CD4-positive, alpha-beta memory T cell (primary cell): ENCODE measurements around the gene DDX23. TPM values are rescaled to one million over a fixed set of nuclear protein-coding genes. Genes with fewer than 3 reads are reported as not detected.

Source experiments
- CTCF ChIA-PET: fragments of 350-600 bp; sonication (Branson Sonifier 250); formaldehyde crosslinking; loops from one replicate; lab custom pipeline; 2021; ENCODE audit warnings: inconsistent platforms; ENCODE audit not compliant: partially characterized antibody; lab: Charles Lee
- POLR2A ChIA-PET: fragments of 350-600 bp; sonication (Branson Sonifier 250); formaldehyde crosslinking; loops from one replicate; lab custom pipeline; 2021; ENCODE audit not compliant: partially characterized antibody; lab: Charles Lee
- DNase-seq, 5 donors: peaks; one replicate each; pipeline versions ENCODE4 v3.0.0 to v3.0.0-alpha.2; 2020 to 2022; ENCODE audit warnings: mixed read lengths in 1 of 5
- H3K27ac ChIP-seq: one replicate; pipeline ENCODE4 v1.7.0; 2013; ENCODE audit warnings: low read depth, low read length
- H3K27me3 ChIP-seq: 2 replicates; pipeline ENCODE4 v1.7.0; 2013; ENCODE audit warnings: mild to moderate bottlenecking, low read length, moderate library complexity; ENCODE audit not compliant: insufficient read depth
- H3K36me3 ChIP-seq: 2 replicates; pipeline ENCODE4 v1.7.0; 2013; ENCODE audit warnings: mild to moderate bottlenecking, low read length, moderate library complexity; ENCODE audit not compliant: insufficient read depth
- H3K4me1 ChIP-seq: 2 replicates; pipeline ENCODE4 v1.7.0; 2013; ENCODE audit warnings: mild to moderate bottlenecking, low read length, moderate library complexity; ENCODE audit not compliant: insufficient read depth
- H3K4me3 ChIP-seq, 2 donors: one replicate each; pipeline ENCODE4 v1.7.0; 2013; ENCODE audit warnings: low read length in 2 of 2, mild to moderate bottlenecking in 1 of 2
- H3K9me3 ChIP-seq, 2 donors: one replicate each; pipeline ENCODE4 v1.7.0; 2013; ENCODE audit warnings: low read length in 2 of 2, control low read depth in 1 of 2; ENCODE audit not compliant: control insufficient read depth in 1 of 2
- H3K27ac Mint-ChIP-seq, 7 donors: one replicate each; pipeline ENCODE4 v1.8.0; 2020 to 2021; ENCODE audit warnings: mixed read lengths in 7 of 7, mild to moderate bottlenecking in 6 of 7, inconsistent platforms in 3 of 7, moderate library complexity in 3 of 7
- H3K27me3 Mint-ChIP-seq, 2 donors: one replicate each; pipeline ENCODE4 v1.8.0; 2020 to 2021; ENCODE audit warnings: mixed read lengths in 2 of 2
- H3K36me3 Mint-ChIP-seq, 2 donors: one replicate each; pipeline ENCODE4 v1.8.0; 2020 to 2021; ENCODE audit warnings: mixed read lengths in 2 of 2, inconsistent platforms in 1 of 2, mild to moderate bottlenecking in 1 of 2
- H3K4me1 Mint-ChIP-seq, 4 donors: one replicate each; pipeline ENCODE4 v1.8.0; 2020 to 2021; ENCODE audit warnings: mixed read lengths in 4 of 4, mild to moderate bottlenecking in 1 of 4
- H3K4me3 Mint-ChIP-seq, 8 donors: one replicate each; pipeline ENCODE4 v1.8.0; 2020 to 2021; ENCODE audit warnings: mixed read lengths in 8 of 8, mild to moderate bottlenecking in 7 of 8, moderate library complexity in 6 of 8, inconsistent platforms in 3 of 8
- H3K9me3 Mint-ChIP-seq, 8 donors: one replicate each; pipeline ENCODE4 v1.8.0; 2020 to 2021; ENCODE audit warnings: mixed read lengths in 8 of 8, mild to moderate bottlenecking in 5 of 8, inconsistent platforms in 3 of 8, moderate library complexity in 1 of 8
- intact Hi-C: fragments of 100-400 bp; cut with micrococcal nuclease; formaldehyde crosslinking; loops from one replicate; pipeline ENCODE4 v1.15.1; 2023
- polyA plus RNA-seq, 2 donors: library from polyadenylated mRNA; unstranded; fragments of 300-500 nt; fragmentation: Illumina TruSeq; gene quantifications; one replicate each; pipeline ENCODE4 v1.2.3, GENCODE V29; 2021
- total RNA-seq, 2 experiments: library from RNA; stranded (reverse); gene quantifications; one replicate each; pipeline ENCODE4 v1.2.3, GENCODE V29; 2021

Gene DDX23
- 100 to 1,000 TPM; 154 to 158 TPM for total RNA-seq
- polyA plus RNA-seq = 10 to 100 TPM; 14.3 to 57.2 TPM

DNA sequence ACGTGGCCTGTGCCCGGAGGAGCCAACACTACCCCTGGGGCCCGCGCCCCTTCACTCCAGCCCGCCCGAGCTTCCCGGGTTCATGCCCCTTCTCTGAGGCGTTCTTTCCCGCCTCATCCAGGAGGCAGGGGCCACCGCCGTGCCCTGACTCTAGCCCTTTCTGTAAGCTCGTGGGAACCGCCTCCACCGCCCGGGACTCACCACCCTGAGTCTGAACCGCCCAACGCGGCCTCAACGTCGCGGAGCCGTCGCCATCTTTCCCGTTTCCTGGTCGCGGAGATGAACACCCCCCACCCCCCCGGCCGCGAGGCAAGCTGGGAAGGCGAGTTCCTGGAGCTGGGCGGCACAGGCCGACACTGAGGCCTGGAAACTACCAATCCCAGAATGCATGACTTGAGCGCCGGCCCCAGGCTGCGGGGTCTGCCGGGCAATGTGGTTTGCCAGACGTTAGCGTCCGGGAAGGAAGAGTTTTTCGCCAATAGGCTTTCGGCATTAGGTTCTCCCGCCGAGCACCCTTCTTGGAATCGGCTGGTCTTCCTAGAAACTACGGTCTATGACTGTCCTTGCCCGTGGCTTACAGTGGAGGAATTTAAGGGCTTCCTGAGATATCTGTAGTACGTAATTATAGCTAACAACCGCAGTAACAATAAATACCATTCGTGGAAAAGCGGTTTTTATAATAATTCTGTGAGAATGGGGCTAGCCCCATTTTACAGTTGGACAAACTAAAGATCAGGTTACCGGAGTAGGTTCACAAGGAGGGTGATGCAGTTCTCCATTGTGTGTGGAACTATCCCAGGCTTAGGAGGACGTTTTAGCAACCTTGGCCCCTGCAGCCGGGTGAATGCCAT, at the start of gene DDX23:
TSS of gene DDX23 (minus strand) at position 281 of the 851 bp plus-strand sequence. CDS start 6,381 bp downstream, outside the sequence.
- peaks cover 28 to 49% (median 40%) of the 10 kb centered on the region in 4 donors for H3K4me1 Mint-ChIP-seq
- Histone ChIP-seq H3K36me3 (peaks cover 12% of the 10 kb centered on the region), H3K27me3 (no peaks in the 10 kb centered on the region), H3K4me3 (peak within 1 kb of the TSS; percentile 39 to 95), H3K4me1 (peaks cover 32% of the 10 kb centered on the region), H3K9me3 (no peaks in the 10 kb centered on the region), H3K27ac (peak within 1 kb of the TSS; percentile 91)
- peak within 1 kb of the TSS; percentile 92 to 99 (median 99) for H3K27ac Mint-ChIP-seq
- peak; percentile 89 to 96 (median 92) for DNase-seq
- H3K36me3 Mint-ChIP-seq = peaks cover 9 to 30% of the 10 kb centered on the region in 2 donors
- H3K27me3 Mint-ChIP-seq = no peaks in the 10 kb centered on the region
- ChIA-PET POLR2A (interaction anchor here (0.6 to 7.7 kb wide), 38 partner anchors 8 to 1235 kb away, joined by 3 to 82 read pairs (median 6); partner anchors contain the start of genes ARF3, CACNB3, FKBP11 and KANSL2), CTCF (interaction anchor here (0.7 to 13.4 kb wide), 35 partner anchors 9 to 236 kb away, joined by 3 to 247 read pairs (median 10); partner anchors contain the start of genes ARF3, CACNB3, FKBP11 and RND1)
- H3K9me3 Mint-ChIP-seq = no peaks in the 10 kb centered on the region
- H3K4me3 Mint-ChIP-seq = peak within 1 kb of the TSS; percentile 91 to 100 (median 98)
- intact Hi-C loops = loop anchor here (1.0 kb wide), 2 partner anchors 33 to 166 kb away; partner anchors contain the start of gene PRKAG1

DNA sequence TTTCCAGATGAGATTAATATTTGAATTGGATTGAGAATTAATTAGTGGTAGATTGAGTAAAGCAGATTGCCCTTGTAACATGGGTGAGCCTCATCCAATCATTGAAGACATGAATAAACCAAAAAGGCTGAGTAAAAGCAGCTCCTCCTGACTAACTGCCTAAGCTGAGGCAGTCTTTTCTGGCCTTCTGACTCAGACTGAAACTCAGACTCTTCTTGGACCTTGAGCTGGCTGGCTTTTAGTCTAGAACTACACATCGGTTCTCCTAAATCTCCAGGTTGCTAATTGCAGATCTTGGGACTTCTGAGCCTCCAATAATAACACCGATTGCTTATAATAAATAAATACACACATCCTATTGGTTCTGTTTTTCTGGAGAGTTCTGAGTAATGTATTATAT, 49.3 kb upstream of the DDX23 start:
- no peaks in the 10 kb centered on the region for H3K36me3 ChIP-seq
- H3K9me3 ChIP-seq = no peaks in the 10 kb centered on the region
- intact Hi-C loops = loop anchor here (5.0 kb wide), 1 partner anchor 76 kb away; the partner anchor contains the start of gene WNT1
- ChIA-PET CTCF (interaction anchor here (0.9 to 9.9 kb wide), 9 partner anchors 11 to 95 kb away, joined by 3 to 153 read pairs (median 4); partner anchors contain the start of genes DDX23 and FKBP11), POLR2A (interaction anchor here (0.6 kb wide), 1 partner anchor 43 kb away, joined by 3 read pairs; no protein-coding TSS in a partner anchor)
- no peaks in the 10 kb centered on the region for H3K27me3 Mint-ChIP-seq
- H3K27ac ChIP-seq = no peak overlapping the region
- no peaks in the 10 kb centered on the region for H3K9me3 Mint-ChIP-seq
- peaks cover 2 to 13% (median 7%) of the 10 kb centered on the region in 4 donors for H3K4me1 Mint-ChIP-seq
- peaks cover 6% of the 10 kb centered on the region for H3K4me1 ChIP-seq
- no peak overlapping the region for H3K27ac Mint-ChIP-seq
- no peak overlapping the region for H3K4me3 Mint-ChIP-seq
- H3K4me3 ChIP-seq = no peak overlapping the region
- no peaks in the 10 kb centered on the region for H3K27me3 ChIP-seq
- no peaks in the 10 kb centered on the region for H3K36me3 Mint-ChIP-seq
- no peak for DNase-seq

DNA sequence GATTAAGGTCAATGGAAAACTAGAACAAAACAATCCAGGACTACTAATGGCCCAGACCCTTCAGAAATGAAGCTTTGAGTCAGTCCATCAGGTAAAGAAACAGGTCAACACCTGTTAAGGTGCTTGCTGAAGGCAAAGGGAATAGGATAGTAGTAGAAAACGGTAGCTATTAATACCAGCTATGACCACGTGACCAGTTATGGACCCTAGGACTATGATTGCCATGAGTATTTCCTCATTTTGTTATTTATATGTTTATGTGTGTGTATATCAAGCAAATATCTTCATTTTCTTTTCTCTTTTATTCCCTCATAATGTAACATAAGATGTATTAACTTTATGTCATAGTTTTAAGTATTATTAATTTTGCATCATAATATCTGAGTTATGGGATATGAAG, 47.7 kb upstream of the DDX23 start:
- Mint-ChIP-seq H3K36me3 (no peaks in the 10 kb centered on the region), H3K4me1 (peaks cover 2 to 10% (median 7%) of the 10 kb centered on the region in 4 donors), H3K4me3 (no peak overlapping the region), H3K9me3 (no peaks in the 10 kb centered on the region), H3K27ac (no peak overlapping the region), H3K27me3 (no peaks in the 10 kb centered on the region)
- peaks cover 6% of the 10 kb centered on the region for H3K4me1 ChIP-seq
- CTCF ChIA-PET = interaction anchor here (0.8 to 9.9 kb wide), 16 partner anchors 9 to 97 kb away, joined by 3 to 153 read pairs (median 4); partner anchors contain the start of genes DDX23 and FKBP11
- H3K36me3 ChIP-seq = no peaks in the 10 kb centered on the region
- H3K27me3 ChIP-seq = no peaks in the 10 kb centered on the region
- H3K27ac ChIP-seq = no peak overlapping the region
- POLR2A ChIA-PET = interaction anchor here (1.2 to 2.0 kb wide), 3 partner anchors 47 to 98 kb away, joined by 3 to 4 read pairs (median 3); partner anchors contain the start of genes ARF3 and DDX23
- no peaks in the 10 kb centered on the region for H3K9me3 ChIP-seq
- no peak overlapping the region for H3K4me3 ChIP-seq
- intact Hi-C loops = loop anchor here (5.0 kb wide), 1 partner anchor 78 kb away; the partner anchor contains the start of gene WNT1
- no peak for DNase-seq

DNA sequence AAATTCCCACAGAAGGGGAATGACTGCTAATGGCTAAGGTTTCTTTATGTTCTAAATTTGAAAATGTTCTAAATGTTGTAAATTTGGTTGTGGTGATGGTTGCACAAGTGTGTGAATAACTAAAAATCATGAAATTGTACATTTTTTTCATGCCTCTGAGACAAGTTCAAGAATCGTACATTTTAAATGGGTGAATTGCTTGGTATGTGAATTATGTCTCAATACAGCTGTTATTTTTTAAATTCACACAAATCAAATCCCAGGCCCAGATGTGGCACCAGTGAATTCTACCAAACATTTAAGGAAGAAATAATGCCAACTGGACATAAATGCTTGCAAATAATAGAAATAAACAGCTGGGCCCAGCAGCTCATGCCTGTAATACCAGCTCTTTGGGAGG, 42.3 kb upstream of the DDX23 start:
- peaks cover 5 to 11% of the 10 kb centered on the region in 2 donors for H3K27me3 Mint-ChIP-seq
- Histone ChIP-seq H3K27ac (no peak overlapping the region), H3K36me3 (no peaks in the 10 kb centered on the region), H3K4me3 (no peak overlapping the region), H3K4me1 (peaks cover 9% of the 10 kb centered on the region), H3K9me3 (no peaks in the 10 kb centered on the region), H3K27me3 (peaks cover 11% of the 10 kb centered on the region)
- H3K36me3 Mint-ChIP-seq = no peaks in the 10 kb centered on the region
- no peak overlapping the region for H3K27ac Mint-ChIP-seq
- H3K4me1 Mint-ChIP-seq = peaks cover 0 to 2% (median 0%) of the 10 kb centered on the region in 4 donors
- CTCF ChIA-PET = interaction anchor here (1.0 to 1.9 kb wide), 4 partner anchors 9 to 42 kb away, joined by 3 to 12 read pairs (median 4); partner anchors contain the start of gene DDX23
- no peak overlapping the region for H3K4me3 Mint-ChIP-seq
- no peaks in the 10 kb centered on the region for H3K9me3 Mint-ChIP-seq
- intact Hi-C loops = loop anchor here (5.0 kb wide), 1 partner anchor 142 kb away; no protein-coding TSS in a partner anchor
- POLR2A ChIA-PET = interaction anchor here (1.2 kb wide), 1 partner anchor 41 kb away, joined by 5 read pairs; no protein-coding TSS in a partner anchor
- DNase-seq = no peak

DNA sequence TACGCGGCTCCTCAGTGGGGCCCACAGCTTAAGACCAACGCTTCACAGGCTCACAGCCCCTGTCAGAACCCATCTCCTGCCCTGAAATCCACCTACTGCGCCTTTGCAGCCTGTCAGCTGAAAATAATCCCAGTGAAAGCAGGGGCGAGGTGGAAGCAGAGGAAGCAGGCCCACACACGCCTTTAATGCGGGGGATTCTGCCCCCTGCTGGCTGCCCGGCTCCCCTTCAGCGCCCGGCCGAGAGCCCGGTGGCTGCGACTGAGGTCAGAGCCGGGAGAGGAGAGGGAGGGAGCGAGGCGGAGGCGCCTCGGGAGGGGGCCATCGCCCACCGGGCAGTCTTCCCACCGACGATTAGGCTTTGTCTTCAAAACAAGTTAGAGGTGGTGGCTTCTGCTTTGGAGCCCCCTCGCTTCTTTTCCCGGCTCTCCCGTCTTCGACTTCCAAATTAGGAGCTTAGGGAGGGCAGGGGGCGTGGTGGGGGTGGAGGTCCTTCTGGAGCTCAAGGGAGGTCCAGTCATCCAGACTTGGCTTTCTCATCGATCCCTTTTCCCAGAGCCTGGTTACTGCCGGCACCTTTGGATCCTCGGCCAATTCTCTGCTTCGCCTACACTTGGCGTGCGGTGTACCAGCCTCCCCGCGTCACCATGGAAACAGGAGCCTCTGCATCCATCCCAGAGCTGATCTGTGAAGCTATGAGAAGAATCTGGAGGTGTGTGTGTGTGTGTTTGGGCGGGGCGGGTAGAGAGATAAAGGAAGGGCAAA, 38.9 kb upstream of the DDX23 start:
- Mint-ChIP-seq H3K4me3 (peak overlapping the region in 2 of 8 donors; percentile 38 to 56), H3K27me3 (peaks cover 5 to 11% of the 10 kb centered on the region in 2 donors), H3K9me3 (no peaks in the 10 kb centered on the region), H3K36me3 (no peaks in the 10 kb centered on the region), H3K4me1 (peaks cover 0 to 2% (median 0%) of the 10 kb centered on the region in 4 donors), H3K27ac (peak overlapping the region in 1 of 7 donors; percentile 6)
- intact Hi-C loops = loop anchor here (1.0 to 5.0 kb wide), 3 partner anchors 38 to 139 kb away; no protein-coding TSS in a partner anchor
- no peaks in the 10 kb centered on the region for H3K36me3 ChIP-seq
- POLR2A ChIA-PET = interaction anchor here (1.5 to 3.6 kb wide), 3 partner anchors 12 to 38 kb away, joined by 3 to 30 read pairs (median 10); partner anchors contain the start of genes DDX23 and RND1
- no peaks in the 10 kb centered on the region for H3K9me3 ChIP-seq
- peak; percentile 62 to 72 (median 64) for DNase-seq
- no peak overlapping the region for H3K27ac ChIP-seq
- CTCF ChIA-PET = interaction anchor here (0.7 to 9.8 kb wide), 37 partner anchors 8 to 194 kb away, joined by 3 to 247 read pairs (median 4); partner anchors contain the start of genes DDX23, RND1, WNT1 and WNT10B
- no peak overlapping the region for H3K4me3 ChIP-seq
- peaks cover 11% of the 10 kb centered on the region for H3K27me3 ChIP-seq
- peaks cover 9% of the 10 kb centered on the region for H3K4me1 ChIP-seq

DNA sequence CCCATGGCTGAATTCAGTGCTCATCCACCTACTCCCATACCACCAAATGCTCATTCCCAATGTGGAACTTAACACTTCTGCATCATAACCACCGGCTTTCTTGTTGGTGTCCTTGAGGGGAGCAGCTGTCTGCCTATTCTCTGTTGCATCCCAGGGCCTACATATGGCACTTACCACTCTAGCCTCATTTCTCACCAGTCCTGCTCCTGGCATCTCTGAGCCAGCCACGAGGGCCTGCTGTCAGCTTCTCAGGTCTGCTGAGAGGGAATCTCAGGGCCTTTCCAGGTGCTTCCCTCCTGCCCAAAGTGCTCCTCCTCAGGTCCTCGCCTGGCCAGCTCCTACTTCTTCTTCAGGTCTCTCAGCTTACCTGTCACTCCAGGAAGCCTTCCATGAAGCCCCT, 37.7 kb upstream of the DDX23 start:
- no peak overlapping the region for H3K27ac ChIP-seq
- H3K27ac Mint-ChIP-seq = no peak overlapping the region
- H3K9me3 Mint-ChIP-seq = no peaks in the 10 kb centered on the region
- no peak overlapping the region for H3K4me3 Mint-ChIP-seq
- POLR2A ChIA-PET = interaction anchor here (1.5 to 3.6 kb wide), 3 partner anchors 13 to 37 kb away, joined by 3 to 30 read pairs (median 10); partner anchors contain the start of genes DDX23 and RND1
- H3K36me3 ChIP-seq = no peaks in the 10 kb centered on the region
- peaks cover 5 to 11% of the 10 kb centered on the region in 2 donors for H3K27me3 Mint-ChIP-seq
- no peaks in the 10 kb centered on the region for H3K36me3 Mint-ChIP-seq
- no peak for DNase-seq
- H3K27me3 ChIP-seq = peaks cover 11% of the 10 kb centered on the region
- peaks cover 9% of the 10 kb centered on the region for H3K4me1 ChIP-seq
- no peak overlapping the region for H3K4me3 ChIP-seq
- no peaks in the 10 kb centered on the region for H3K9me3 ChIP-seq
- peaks cover 0 to 2% (median 0%) of the 10 kb centered on the region in 4 donors for H3K4me1 Mint-ChIP-seq
- CTCF ChIA-PET = interaction anchor here (0.8 to 9.8 kb wide), 22 partner anchors 9 to 108 kb away, joined by 3 to 247 read pairs (median 8); partner anchors contain the start of genes CACNB3, DDX23, RND1 and WNT1
- intact Hi-C loops = loop anchor here (1.0 to 5.0 kb wide), 3 partner anchors 36 to 137 kb away; no protein-coding TSS in a partner anchor
